Fibroblast of skin of scalp (primary cell): Measurements from ENCODE around the gene CAPRIN1.
A peak's percentile ranks its signal among the peaks of the same experiment; 100 is the strongest.
"Not testable (repeated sequence)": the region's sequence is repeated elsewhere in the genome, so short reads cannot be mapped to it uniquely, and the experiment has no call there.

ENCODE experiments used
- DNase-seq: peaks from one replicate; pipeline ENCODE4 v3.0.0-alpha.2; 2013

The CAPRIN1 gene

DNA sequence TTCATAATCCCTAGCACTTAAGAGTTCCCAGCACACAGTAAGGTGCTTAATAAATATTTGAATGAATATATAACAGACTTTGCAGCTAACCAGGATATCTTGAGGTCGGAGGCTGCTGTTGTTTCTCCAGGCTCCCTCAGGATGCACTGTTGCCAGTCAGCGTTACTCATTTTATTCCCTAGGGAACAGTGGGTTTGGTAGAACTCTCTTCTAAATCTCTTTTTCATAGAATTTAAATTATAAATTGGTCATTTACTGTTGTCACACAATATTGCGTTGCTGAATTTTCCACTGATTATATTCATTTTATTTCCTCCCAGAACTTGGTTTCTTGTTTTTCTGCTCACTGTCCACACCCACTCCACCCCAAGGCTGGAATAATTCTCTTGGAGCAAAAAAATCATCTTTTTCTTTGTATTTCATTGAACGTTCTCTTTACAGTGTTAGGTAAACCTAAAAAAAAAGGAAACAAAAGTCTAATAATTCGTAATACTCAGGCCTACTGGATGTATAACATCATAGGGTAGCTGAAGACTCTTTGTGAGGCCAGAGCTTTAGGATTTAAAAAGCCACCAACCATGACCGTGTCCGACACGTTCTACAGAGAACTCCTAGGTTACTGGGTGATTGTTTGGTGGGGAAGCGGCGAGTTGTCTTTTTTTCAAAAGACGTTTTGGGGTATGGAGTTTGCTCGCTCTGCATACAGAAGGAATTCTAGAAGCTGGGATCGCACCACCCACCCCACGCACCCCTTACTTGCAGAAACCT lies 766 bp upstream of the CAPRIN1 start:
- peak; percentile 86 for DNase-seq

DNA sequence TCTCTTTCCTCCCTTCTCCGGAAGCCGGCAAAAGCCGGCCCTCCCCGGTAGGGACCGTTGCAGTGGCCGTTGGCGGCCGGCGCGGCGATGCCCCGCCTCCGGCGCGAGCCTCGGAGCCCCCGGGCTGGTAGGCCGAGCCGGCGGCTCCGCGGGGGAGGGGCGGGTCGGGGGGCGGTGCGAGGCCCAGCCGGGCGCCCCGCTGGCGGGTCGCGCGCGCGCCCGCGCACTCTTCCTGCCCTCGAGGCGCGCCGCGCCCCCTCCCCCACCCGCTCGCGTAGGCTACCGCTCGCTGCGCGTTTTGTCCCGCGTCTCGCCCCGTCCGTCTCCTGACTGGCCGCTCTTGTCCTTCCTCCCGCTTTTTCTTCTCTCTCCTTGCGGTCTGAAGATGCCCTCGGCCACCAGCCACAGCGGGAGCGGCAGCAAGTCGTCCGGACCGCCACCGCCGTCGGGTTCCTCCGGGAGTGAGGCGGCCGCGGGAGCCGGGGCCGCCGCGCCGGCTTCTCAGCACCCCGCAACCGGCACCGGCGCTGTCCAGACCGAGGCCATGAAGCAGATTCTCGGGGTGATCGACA lies 591 bp downstream of the CAPRIN1 start:
- peak; percentile 92 for DNase-seq

DNA sequence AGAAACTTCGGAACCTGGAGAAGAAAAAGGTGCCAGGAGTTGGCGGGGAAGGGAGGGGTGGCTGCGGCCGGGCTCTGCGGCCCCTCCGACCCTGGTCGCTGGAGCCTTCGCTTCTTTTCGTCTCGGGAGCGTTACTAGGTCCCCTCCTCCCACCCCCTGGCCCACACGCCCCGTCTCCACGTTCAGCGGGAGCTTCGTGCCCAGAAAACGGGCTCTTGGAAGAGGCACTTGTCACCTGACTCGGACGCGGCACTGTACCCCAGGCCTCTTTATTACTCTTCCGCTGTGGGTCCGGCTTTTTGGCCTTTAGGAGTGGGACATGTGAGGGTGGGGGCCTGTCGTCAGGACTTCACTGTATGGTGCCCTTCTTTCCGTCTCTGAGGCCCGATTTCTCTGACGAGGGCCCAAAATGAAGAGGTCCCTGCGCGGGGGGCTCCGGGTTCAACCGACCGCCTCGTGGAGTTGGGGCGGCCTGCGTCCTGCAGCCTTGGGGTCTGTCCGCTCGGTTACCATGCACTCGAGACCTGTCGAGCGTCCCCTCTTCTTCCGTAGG lies 1.2 kb downstream of the CAPRIN1 start:
- no peak for DNase-seq

DNA sequence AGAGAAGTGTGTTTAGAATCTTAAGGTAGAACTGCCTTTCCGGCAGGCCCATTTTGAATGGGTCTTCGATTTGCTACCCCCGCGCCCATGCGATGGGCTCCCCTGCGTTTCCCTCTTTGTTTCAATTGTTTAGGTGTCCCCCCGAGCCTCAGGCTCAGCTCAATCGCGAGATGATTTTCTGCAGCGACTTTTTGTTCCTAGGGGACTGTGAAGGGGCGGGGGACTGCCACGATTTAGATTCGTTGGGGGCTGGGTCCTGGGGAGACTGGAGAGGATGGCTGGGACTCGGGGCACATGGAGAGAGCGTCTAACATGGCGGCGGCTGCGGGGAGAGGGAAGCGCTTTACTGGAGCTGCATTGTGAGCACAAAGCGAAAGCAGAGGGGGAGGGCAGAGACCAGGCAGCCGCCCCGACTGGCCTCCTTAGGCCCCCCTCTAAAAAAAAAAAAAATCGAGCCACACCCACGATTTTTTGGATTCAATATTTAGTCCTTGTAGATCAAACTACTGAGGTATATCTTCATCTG lies 1.7 kb downstream of the CAPRIN1 start:
- DNase-seq: peak; percentile 78

DNA sequence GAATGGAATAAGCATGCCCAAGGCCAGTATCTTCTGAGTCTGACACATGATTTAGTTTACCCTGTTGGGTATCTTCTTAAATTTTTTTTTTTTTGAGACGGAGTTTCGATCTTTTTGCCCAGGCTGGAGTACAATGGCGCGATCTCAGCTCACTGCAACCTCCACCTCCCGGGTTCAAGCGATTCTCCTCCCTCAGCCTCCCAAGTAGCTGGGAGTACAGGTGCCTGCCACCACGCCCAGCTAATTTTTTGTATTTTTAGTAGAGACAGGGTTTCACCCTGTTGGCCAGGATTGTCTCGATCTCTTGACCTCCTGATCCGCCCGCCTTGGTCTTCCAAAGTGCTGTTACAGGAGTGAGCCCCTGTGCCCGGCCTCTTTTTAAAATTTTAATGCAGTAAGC lies 2.8 kb downstream of the CAPRIN1 start:
- not testable (repeated sequence) for DNase-seq

DNA sequence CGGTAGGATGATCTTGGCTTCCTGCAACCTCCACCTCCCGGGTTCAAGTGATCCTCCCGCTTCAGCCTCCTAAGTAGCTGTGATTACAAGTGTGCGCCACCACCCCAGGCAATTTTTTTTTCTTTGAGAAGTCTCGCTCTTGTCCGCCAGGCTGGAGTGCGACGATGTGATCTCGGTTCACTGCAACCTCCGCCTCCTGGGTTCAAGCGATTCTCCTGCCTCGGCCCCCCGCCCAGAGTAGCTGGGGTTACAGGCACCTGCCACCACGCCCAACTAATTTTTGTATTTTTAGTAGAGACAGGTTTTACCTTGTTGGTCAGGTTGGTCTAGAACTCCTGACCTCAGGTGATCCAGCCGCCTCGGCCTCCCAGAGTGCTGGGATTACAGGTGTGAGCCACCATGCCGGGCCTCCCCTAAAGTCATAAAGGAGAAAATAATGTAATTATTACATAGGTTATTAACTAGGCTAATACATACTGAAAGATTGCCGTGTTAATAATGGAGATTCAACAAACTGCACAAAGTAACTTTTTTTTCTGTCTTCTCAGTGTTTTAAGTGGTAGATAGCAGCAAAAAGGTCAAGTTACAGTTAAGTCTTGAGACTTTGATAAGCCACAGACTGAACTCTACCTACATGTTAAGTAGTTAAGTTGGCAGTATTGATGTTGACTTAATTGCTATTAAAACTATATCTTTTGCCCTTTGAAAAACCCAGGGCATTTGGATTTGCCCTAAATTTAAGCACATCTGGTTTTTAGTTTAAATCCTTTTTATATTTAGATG lies 3.9 kb downstream of the CAPRIN1 start:
- DNase-seq: no peak

DNA sequence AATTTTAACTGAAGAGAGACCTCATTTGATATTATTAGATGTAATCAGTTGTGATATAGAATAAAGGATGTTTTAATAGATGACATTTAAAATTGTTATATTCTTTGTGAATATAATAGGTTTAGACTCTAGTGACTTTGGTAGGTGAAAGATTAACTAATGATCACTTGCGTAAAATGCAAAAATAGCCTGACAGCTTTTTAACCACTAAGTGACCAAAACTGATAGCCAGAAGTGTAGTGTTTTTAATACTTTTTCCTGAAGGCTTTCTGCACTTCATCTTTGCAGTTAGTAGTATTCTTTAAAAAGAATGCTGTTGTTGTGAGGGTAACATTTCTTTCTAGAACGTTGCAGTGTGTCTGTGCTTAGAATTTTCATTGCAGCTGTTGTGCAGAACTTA lies 5.1 kb downstream of the CAPRIN1 start:
- no peak for DNase-seq

DNA sequence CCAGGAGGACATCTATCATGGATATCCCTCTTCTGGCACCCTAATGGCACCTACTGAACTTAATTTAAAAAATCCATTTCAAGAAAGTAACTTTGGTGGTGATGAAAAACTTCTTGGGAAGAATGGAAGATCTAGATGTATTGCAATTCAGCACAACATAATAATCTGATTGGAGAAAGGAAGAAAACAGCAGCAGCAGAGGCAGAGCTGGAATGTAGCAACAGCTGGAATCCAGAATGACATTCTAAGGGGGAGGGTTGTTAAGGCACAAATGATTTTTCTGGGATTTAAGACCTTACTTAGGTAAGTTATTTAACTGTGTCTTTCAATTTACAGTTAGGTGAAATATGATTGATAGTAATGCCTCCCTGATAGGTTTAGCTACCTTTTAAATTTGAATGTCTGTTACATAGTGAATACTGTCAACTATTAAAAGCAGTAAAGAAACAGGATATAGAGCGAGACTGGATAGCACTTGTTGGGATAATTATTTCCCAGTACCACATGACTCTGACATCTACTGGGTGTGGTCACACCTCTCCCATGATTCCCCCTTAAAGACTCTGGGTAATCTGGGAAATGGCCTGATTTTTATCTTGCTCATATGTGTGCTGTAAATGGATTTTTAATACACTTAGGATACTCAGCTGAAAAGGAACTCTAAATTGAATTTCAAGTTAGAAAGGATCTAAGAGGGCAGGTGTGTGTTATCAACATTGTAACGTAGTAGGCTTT lies 11.7 kb downstream of the CAPRIN1 start:
- DNase-seq: no peak

DNA sequence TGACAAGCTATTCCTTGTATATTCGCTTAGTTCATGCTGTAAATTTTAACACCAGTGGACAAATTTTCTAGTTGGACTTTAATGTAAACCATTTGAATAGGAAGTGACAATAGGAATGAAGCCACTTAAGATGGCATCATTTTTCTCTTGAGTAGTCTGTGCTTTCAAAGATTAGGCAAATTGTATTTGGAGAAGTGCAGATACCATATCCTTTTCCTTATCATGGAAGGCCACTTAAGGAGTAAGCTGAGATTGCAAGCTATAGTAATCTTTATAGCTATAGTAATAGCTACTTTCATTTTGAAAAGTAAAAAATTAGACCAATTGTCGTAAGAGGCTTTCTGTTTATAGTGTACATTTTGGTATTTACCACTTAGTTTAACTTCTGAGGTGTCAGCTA lies 12.8 kb downstream of the CAPRIN1 start:
- no peak for DNase-seq

DNA sequence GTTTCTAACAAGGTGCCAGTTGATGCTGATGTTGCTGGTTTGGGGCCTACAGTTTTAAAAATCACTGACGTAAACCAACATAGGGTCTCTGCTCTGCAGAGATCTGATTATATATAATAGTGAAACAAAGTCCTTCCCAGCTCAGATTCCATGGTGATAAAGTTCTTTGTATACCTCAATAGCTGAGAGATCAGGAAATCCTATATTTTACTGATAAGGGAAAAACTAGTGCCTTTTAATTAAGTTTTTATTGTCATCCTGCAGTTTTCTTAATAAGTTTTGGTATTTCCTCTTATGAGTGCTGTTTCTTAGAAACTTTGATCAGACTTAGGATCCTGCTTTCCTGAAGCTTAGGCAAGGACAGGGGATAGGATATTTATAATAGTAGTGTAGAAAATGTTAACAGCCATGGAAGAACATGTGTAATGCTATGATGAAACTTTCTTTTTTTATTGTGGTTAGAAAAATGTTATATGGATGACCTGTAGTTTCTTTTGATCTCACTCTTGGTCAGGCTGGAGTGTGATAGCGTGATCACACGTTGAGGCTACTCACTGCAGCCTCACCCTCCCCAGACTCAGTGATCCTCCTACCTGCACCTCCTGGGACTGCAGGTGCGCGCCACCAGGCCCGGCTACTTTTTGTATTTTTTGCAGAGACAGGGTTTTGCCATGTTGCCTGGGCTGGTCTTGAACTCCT lies 14.1 kb downstream of the CAPRIN1 start:
- no peak for DNase-seq

DNA sequence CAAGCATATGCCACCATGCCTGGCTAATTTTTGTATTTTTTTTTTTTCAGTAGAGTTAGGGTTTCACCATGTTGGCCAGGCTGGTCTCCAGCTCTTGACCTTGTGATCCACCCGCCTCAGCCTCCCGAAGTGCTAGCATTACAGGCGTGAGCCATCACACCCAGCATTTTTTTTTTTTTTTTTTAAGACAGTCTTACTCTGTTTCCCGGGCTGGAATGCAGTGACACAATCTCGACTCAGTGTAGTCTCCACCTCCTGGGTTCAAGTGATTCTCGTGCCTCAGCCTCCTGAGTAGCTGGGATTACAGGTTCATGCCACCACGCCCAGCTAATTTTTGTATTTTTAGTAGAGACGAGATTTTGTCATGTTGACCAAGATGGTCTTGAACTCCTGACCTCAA lies 15.2 kb downstream of the CAPRIN1 start:
- DNase-seq: not testable (repeated sequence)

DNA sequence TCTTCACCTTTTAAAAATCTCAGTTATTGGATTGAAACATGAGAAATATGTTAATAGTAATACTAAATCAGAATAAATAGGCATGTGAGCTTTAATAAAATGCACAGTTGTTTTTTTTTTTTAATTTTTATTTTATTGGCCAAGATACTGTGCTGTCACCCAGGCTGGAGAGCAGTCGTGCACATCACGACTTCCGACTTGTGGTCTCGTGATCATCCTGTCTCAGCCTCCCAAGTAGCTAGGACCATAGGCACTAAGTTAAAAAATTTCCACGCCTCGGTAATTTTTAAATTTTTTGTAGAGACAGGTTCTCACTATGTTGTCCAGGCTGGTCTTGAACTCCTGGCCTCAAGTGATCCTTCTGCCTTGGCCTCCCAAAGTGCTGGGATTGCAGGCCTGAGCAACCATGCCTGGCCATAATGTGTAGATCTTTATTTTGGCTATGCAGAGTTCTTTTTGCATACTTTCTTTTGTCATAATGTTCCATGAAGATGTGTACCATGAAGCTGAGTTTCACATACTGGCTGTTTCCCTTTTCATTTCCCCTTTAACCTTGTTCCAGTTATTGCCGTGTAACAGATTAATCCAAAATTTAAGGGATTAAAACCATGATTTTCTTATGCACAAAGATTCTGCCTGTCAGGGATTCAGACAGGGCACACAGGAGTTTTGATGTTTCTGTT lies 16.0 kb downstream of the CAPRIN1 start:
- no peak for DNase-seq

DNA sequence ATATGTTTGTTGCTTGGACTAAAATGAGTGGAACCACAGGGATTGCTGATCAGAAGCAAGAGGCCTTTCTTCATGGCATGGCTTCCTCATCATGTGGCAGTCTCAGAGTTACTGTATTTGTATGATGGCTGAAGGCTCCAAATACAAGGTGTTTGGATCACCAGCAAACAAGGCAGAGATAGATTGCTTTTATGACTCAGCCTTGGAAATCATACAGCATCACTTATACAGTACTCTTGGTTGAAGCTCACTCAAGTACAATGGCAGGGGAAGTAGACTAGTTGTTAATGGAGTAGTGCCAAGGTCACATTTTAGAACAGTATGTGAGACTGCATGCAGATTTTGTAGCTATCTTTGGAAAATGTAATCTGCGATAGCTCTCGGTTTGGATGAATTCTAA lies 16.6 kb downstream of the CAPRIN1 start:
- peak; percentile 18 for DNase-seq

DNA sequence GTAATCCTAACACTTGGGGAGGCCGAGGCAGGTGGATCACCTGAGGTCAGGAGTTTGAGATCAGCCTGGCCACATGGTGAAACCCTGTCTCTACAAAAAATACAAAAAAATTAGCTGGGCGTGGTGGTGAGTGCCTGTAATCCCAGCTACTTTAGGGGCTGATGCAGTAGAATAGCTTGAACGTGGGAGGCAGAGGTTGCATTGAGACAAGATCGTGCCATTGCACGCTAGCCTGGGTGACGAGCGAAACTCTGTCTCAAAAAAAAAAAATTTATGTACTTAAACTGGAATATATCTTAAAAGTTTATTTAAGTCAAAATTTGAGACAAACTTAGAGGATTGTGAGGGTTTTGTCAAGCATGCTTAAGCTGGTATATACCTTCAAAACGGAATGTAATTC lies 19.8 kb downstream of the CAPRIN1 start:
- not testable (repeated sequence) for DNase-seq

DNA sequence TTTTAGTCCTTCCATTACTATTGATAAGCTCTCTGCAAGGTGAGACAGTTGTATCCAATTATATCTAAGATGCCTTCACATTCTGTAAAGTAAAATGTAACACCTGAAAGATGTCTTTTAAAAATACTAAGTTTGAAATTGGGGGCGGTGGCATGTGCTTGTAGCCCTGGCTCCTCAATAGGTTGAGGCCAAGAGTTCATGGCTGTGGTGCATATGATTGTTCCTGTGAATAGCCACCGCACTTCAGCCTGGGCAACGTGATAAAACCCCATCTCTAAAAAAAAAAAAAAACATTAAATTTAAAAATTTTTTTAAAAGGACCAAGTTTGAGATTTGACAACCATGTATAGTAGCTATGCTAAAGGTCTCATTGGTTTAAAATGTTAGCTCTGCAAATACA lies 20.5 kb downstream of the CAPRIN1 start:
- DNase-seq: no peak

DNA sequence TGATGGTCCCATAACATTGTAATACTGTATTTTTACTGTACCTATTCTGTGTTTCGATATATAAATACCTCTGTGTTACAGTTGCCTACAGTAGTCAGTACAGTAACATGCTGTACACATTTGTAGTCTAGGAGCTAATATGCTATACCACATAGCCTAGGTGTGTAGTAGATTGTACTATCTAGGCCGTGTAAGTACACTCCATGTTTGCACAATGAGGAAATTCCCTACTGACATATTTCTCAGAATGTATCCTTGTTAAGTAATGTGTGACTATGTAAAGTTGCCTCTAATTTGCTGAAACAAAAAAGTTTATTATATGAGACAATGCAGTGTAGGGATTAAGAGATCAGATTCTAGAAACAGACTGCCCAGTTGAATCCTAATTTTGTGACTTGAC lies 21.3 kb downstream of the CAPRIN1 start:
- no peak for DNase-seq

DNA sequence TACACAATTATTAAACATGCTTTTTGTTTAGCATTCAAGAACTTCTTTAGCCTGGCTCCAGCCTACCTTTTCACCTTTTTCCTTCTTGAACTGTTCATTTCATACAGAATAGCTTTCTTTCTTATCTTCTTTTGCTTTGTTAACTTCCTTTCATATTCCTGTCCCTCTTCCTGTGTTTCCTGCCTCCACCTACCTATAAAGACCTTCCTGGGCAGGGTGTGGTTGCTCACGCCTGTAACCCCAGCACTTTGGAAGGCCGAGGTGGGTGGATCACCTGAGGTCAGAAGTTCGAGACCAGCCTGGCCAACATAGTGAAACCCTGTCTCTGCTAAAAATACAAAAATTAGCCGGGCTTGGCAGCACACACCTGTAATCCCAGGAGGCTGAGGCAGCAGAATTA lies 22.9 kb downstream of the CAPRIN1 start:
- DNase-seq: no peak

DNA sequence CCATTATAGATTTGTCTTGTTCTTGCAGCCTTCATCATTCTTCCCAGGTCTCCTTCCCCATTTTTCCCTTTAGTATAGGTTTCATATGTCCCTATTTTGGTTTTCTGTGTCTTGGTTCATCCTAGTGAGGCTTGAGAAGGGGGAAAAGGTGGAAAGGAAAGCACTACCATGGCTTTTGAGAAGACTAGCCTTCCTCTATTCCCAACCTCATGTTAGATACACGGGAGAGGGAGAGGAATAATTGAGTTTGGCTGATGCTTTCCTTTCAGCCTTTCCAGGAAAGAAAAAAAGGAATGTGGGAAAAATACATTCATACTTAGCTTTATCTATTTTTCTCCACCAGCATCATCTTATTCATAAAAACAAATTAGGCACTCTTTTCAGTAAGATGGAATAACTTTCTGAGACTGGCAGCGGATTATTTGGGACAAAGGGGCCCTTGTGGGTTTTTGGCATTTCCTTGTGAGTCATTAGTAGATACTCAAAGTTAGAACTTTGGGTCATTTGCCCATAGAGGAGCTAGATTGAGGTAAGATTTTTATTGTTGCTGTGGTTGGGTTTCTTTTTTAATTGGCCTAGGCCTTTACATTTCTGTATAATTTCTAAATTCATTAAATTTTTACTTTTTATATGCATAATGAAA lies 23.8 kb downstream of the CAPRIN1 start:
- peak; percentile 68 for DNase-seq

DNA sequence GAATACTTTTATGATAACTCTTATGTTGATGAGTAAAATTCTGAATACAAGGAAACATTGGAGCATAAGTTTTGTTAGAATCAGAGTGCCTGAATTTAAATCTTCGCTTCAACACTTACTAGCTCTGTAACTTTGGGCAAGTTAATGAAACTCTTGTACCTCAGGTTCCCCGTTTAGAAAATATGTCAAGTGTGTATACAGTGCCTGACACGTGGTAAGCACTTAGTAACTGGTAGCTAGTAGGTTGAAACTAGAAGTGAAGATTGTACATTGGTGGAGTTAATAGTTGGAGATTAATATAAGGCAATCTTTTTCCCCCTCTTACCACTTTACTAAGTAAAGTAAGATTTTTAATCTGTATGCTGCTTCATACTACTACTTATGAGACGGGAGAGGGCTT lies 29.1 kb downstream of the CAPRIN1 start:
- DNase-seq: no peak

DNA sequence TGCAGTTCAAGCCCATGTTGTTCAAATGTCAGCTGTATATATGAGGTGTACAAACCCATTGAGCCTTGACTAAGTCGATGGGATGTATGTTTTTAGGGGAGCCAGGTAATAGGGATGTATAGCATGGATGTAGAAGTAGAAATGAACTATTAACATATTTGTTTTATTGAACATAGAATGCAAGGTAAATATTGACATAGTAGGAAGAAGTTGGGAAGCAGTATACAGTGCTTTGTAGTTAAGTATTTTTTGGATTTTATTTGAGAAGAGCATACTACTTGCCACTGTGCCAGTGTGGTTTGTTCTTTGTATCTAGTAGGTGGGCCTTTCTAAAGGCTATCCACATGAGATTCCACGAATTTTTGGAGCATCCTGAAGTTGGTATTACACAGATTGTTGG lies 33.1 kb downstream of the CAPRIN1 start:
- no peak for DNase-seq
